ENCODE measurements around the gene ICA1. TPM values are rescaled to one million over a fixed set of nuclear protein-coding genes. Genes with fewer than 3 reads are reported as not detected.

ICA1 gene
- total and polyA plus RNA-seq, 10 donors, result 9.6 to 45.7 (median 27.0) TPM

DNA sequence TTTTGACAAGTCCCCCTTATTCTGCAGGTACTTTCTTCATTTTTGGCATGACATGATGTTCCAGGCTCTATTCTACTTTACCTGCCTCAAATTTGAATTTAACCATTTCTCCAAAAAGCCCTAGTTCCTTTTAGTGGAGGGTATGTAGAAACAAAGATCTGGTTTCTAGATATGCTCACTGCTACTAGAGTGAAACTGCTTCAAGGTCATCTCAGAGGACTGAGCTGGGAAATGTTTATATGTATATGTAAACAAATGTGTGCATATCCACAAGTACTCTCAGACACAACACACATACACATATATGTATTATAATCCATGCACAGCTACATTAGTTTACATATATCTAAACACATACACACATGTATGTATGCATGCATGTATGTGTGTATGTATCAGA lies 69.1 kb downstream of the ICA1 start:
- intact Hi-C loops (cut with DNase I; ENCODE audit: low total_unique reads), result no loop called here

GRCh38 chr7:8190119-8190895 lies 71.7 kb downstream of the ICA1 start:
- Histone ChIP-seq H3K36me3 (no peaks in the 10 kb centered on the region), H3K4me3 (no peak overlapping the region), H3K4me1 (peaks cover 0 to 34% (median 21%) of the 10 kb centered on the region in 6 donors), H3K27ac (peak overlapping the region in 1 of 8 donors; percentile 0), H3K9me3 (no peaks in the 10 kb centered on the region), H3K27me3 (replicated peaks in 1 of 7) (no peaks in the 10 kb centered on the region)
- WGBS, 5 donors, result 38 to 45% (median 39%) methylated on average over 4 of the region's 4 CpGs
- no peak for DNase-seq
- intact Hi-C loops (cut with DNase I; ENCODE audit: low total_unique reads), result no loop called here
- TF ChIP-seq POLR2A (IDR thresholded peaks at IDR 0.05) (no peak), CTCF (IDR thresholded peaks at IDR 0.05 in 8 of 11, conservative IDR thresholded peaks at IDR 0.05 in 3 of 11) (peak; percentile 44 to 78 (median 68)), POLR2AphosphoS5 (IDR thresholded peaks at IDR 0.05) (no peak)

More for the DNA sequence above, 69.1 kb downstream of the ICA1 start:
- no peaks in the 10 kb centered on the region for H3K36me3 ChIP-seq
- H3K4me3 ChIP-seq, result no peak overlapping the region
- peaks cover 0 to 18% (median 9%) of the 10 kb centered on the region in 6 donors for H3K4me1 ChIP-seq
- H3K9me3 ChIP-seq, result no peaks in the 10 kb centered on the region
- no peak overlapping the region for H3K27ac ChIP-seq
- no peak for DNase-seq
- TF ChIP-seq POLR2A (IDR thresholded peaks at IDR 0.05), result no peak
- TF ChIP-seq POLR2AphosphoS5 (IDR thresholded peaks at IDR 0.05), result no peak
- TF ChIP-seq CTCF (IDR thresholded peaks at IDR 0.05 in 8 of 11, conservative IDR thresholded peaks at IDR 0.05 in 3 of 11), result no peak
- H3K27me3 ChIP-seq (replicated peaks in 1 of 7), result no peaks in the 10 kb centered on the region

DNA sequence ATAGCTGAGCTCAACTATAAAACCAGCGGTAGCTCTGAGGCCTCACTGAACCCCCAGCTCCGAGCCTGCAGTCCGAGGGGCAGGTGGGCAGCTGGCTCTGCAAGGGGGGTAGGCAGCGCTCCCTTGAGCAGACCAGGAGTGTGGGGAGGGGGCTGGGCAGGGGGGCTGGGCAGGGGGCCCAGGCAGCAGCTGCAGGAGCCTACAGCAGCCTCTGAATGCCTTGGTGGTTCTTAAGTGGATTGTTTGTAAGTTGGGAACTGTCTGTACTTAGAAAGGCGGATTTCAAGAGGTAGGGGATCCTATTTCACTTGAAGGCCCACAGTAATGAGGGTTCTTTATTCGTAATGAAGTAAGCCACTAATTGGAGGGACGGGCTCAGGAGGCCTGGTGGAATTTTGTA lies 72.3 kb downstream of the ICA1 start:
- H3K4me3 ChIP-seq, result no peak overlapping the region
- no peaks in the 10 kb centered on the region for H3K36me3 ChIP-seq
- peaks cover 0 to 35% (median 22%) of the 10 kb centered on the region in 6 donors for H3K4me1 ChIP-seq
- 92 to 99% (median 95%) methylated on average over 6 to 7 of the region's 7 CpGs for WGBS, 5 donors
- H3K27me3 ChIP-seq (replicated peaks in 1 of 7), result no peaks in the 10 kb centered on the region
- no peak for TF ChIP-seq CTCF (IDR thresholded peaks at IDR 0.05 in 8 of 11, conservative IDR thresholded peaks at IDR 0.05 in 3 of 11)
- no peak for TF ChIP-seq POLR2AphosphoS5 (IDR thresholded peaks at IDR 0.05)
- no peak for TF ChIP-seq POLR2A (IDR thresholded peaks at IDR 0.05)
- no peak overlapping the region for H3K27ac ChIP-seq
- no peak for DNase-seq
- no peaks in the 10 kb centered on the region for H3K9me3 ChIP-seq
- intact Hi-C loops (cut with DNase I; ENCODE audit: low total_unique reads), result loop anchor here (10.0 kb wide), 1 partner anchor 225 kb away; the partner anchor contains the start of gene GLCCI1

DNA sequence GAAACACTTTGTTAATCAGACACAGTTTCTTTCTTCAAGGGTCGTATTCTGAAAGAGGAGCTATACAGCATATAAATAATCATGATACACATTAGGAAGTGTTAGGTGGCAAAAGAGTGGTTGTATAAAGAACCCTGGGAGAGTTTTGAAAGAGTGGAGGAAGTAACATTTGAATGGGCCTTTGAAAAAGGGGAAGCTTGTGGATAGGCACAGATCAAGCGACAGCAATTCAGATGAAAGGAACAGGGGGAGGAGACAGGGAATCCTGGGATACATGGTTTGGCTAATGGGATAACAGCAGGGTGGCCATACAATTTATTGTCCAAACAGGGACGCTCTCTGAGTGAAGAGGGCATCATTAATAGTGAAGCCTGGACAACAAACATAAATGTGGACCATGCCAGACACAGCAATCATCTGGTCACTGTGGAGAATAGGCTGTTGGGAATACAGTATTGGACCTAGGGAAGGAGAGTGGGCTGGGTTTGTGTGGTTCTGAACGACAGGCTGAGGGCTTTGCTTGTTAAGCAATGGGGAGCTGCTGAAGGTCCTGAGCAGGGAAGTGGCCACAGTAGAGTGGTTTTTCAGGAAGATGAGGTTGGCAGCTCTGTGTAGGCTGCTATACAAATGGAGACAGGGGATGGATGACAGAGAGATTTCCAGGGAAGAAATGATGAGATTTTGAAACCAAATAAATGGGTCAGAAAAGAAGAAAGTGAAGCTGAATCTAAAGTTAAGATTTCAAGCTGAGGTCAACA lies 75.9 kb downstream of the ICA1 start:
- Histone ChIP-seq H3K4me3 (no peak overlapping the region), H3K27ac (peak overlapping the region in 2 of 8 donors; percentile 22 to 34), H3K4me1 (peaks cover 0 to 35% (median 22%) of the 10 kb centered on the region in 6 donors), H3K27me3 (replicated peaks in 1 of 7) (no peaks in the 10 kb centered on the region), H3K9me3 (no peaks in the 10 kb centered on the region), H3K36me3 (no peaks in the 10 kb centered on the region)
- 42 to 52% (median 44%) methylated on average over 4 of the region's 4 CpGs for WGBS, 5 donors
- DNase-seq, result no peak
- intact Hi-C loops (cut with DNase I; ENCODE audit: low total_unique reads), result loop anchor here (10.0 kb wide), 1 partner anchor 221 kb away; the partner anchor contains the start of gene GLCCI1
- no peak for TF ChIP-seq CTCF (IDR thresholded peaks at IDR 0.05 in 8 of 11, conservative IDR thresholded peaks at IDR 0.05 in 3 of 11)
- no peak for TF ChIP-seq POLR2A (IDR thresholded peaks at IDR 0.05)
- TF ChIP-seq POLR2AphosphoS5 (IDR thresholded peaks at IDR 0.05), result no peak

All from spleen (tissue), 11 donors.